CD4-positive, alpha-beta T cell treated with Interleukin-2 at 100 ng/mL for 4 hours (primary cell): ENCODE data around the gene NUP133.
"Not testable (repeated sequence)": the region's sequence is repeated elsewhere in the genome, so short reads cannot be mapped to it uniquely, and the experiment has no call there.

Experiments used
- DNase-seq: peaks from one replicate; pipeline ENCODE4 v3.0.0-alpha.2; 2020; ENCODE audit warnings: low spot score

Gene NUP133

GRCh38 chr1:229448354-229448753, 59.8 kb downstream of the NUP133 start:
- DNase-seq = no peak

GRCh38 chr1:229447809-229448252, 60.3 kb downstream of the NUP133 start:
- no peak for DNase-seq

DNA sequence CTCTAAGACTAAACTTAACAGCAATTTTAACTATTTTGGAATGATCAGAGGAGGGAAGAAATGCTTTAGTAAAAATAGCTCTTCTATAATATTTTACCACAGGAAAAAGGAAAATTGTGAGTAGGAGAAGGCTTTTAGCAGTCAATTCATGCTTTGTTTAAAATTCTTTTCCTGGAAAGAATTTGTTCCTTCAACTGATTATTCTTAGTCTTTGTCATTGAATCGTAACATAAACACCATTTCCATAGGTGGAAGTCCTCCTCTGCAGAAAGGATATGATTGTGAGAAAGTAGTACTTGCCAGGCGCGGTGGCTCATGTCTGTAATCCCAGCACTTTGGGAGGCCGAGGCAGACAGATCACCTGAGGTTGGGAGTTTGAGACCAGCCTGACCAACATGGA, 62.3 kb downstream of the NUP133 start:
- DNase-seq = no peak

GRCh38 chr1:229440851-229441537, 67.1 kb downstream of the NUP133 start:
- DNase-seq = no peak

DNA sequence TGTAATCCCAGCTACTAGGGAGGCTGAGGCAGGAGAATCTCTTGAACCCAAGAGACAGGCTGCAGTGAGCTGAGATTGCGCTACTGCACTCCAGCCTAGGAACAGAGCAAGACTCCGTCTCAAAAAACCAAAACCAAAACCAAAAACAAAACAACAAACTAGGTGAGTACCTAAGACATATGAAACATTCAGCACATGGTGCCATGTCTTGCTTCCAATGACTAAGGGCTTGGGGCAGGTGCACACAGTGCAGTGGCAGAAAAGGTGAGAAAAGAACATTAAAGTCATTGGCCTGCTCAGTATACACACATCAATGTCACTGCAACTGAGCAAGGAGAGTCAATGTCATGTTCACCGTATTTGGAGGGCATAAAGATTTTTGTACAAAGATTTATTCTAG, 70.1 kb downstream of the NUP133 start:
- no peak for DNase-seq

GRCh38 chr1:229437443-229437842, 70.7 kb downstream of the NUP133 start:
- DNase-seq = no peak

- DNase-seq = no peak
Observed at GRCh38 chr1:229436201-229436600, 71.9 kb downstream of the NUP133 start.

DNA sequence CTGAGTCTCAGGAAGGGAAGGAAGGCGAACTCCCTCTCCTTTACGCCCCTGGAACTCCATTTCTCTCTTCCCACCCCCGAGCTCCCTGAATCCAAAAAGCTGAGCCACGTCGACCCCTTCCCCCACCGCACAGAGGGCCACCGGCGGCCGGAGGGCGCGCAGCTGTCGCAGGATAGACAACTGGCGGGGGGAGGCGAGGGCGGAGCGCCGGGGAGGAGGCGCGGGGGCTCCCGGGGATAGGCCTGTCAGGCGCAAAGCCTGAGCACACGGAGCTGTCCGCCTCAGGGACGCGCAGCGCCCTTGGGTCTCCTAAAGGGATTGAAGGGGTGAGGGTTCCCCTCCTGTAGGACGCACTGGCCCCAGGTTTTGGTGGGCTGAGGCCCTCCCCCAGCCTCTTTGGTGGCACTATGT, 73.5 kb downstream of the NUP133 start:
- no peak for DNase-seq

- no peak for DNase-seq
Observed at GRCh38 chr1:229434005-229434640, 74.0 kb downstream of the NUP133 start, which contains the start of gene ACTA1. TSS of gene ACTA1 (minus strand) at chr1:229434094. CDS start at chr1:229433115, 979 bp downstream.

- no peak for DNase-seq
Observed at GRCh38 chr1:229433364-229434004, 74.7 kb downstream of the NUP133 start.

GRCh38 chr1:229432905-229433304, 75.2 kb downstream of the NUP133 start:
- DNase-seq = no peak

GRCh38 chr1:229432116-229432461, 76.1 kb downstream of the NUP133 start:
- DNase-seq = no peak

DNA sequence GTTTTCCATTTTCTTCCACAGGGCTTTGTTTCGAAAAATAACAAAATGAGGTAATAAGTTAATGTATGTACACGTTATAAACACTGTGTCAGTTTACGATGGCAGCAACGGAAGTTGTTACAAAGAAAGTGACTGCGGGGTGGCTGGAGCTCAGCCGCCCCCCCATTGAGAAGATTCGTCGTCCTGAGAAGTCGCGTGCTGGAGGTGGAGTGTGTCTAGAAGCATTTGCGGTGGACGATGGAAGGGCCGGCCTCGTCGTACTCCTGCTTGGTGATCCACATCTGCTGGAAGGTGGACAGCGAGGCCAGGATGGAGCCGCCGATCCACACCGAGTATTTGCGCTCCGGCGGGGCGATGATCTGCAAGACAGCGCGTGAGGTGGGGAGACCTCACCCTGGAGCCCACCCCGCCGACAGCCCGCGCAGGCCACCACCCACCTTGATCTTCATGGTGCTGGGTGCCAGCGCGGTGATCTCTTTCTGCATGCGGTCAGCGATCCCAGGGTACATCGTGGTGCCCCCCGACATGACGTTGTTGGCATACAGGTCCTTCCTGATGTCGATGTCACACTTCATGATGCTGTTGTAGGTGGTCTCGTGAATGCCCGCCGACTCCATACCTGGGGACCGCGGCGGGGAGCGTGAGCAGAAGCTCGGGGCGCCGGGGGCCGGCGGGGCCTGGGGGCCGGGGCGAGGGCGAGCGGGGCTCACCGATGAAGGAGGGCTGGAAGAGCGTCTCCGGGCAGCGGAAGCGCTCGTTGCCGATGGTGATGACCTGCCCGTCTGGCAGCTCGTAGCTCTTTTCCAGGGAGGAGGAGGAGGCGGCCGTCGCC, 76.6 kb downstream of the NUP133 start:
- no peak for DNase-seq

GRCh38 chr1:229430761-229431283, 77.3 kb downstream of the NUP133 start:
- DNase-seq = peak; percentile 16

DNA sequence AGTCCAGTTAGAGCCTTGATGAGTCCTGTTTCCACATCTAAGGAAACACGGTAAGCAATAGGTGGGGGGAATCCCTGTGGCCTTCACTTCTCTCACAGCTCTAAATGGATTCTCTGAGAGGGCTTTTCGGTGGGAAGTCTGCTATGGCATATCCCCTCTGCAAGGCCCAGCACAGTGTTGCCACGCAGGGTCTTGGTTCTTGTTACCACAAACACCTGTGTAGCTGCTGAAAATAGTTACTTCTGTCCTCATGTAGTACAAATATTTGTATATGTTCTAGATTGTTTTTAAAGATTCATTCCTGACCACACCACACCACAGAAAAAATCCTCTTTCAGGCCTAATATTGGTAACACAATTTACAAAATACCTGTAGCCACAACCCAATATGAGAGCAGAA, 79.9 kb downstream of the NUP133 start:
- no peak for DNase-seq

GRCh38 chr1:229427572-229427971, 80.6 kb downstream of the NUP133 start:
- no peak for DNase-seq

DNA sequence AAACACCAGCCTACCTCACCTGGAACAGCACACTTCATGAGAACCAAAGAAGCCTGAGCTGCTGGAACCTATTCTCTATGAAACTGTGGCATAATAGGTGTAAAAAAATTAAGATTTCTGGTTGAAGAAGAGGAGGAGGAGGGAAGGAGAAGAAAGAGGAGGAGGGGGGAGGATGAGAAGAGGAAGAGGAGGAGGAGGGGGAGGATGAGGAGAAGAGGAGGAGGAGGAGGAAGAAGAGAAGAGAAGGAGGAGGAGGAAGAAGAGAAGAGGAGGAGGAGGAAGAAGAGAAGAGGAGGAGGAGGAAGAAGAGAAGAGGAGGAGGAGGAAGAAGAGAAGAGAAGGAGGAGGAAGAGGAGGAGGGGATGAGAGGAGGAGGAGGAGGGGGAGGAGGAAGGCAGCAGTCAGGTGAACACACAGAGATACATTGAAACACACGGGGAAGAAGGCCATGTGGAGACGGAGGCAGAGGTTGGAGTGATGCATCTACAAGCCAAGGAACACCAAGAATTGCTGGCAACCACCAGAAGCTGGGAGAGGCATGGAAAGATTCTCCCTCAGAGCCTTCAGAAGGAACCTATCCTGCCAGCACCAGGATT, 82.5 kb downstream of the NUP133 start:
- DNase-seq = no peak

GRCh38 chr1:229420765-229421164, 87.4 kb downstream of the NUP133 start:
- no peak for DNase-seq

GRCh38 chr1:229420224-229420623, 87.9 kb downstream of the NUP133 start:
- DNase-seq = no peak

DNA sequence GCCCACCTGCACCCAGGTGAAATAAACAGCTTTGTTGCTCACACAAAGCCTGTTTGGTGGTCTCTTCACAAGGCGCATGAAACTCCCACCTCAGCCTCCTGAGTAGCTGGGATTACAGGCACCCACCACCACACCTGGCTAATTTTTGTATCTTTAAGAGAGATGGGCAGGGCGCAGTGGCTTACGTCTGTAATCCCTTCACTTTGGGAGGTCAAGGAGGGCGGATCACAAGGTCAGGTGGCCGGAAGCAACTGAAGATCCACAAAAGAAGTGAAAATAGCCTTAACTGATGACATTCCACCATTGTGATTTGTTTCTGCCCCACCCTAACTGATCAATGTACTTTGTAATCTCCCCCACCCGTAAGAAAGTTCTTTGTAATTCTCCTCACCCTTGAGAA, 89.6 kb downstream of the NUP133 start:
- DNase-seq = not testable (repeated sequence)

DNA sequence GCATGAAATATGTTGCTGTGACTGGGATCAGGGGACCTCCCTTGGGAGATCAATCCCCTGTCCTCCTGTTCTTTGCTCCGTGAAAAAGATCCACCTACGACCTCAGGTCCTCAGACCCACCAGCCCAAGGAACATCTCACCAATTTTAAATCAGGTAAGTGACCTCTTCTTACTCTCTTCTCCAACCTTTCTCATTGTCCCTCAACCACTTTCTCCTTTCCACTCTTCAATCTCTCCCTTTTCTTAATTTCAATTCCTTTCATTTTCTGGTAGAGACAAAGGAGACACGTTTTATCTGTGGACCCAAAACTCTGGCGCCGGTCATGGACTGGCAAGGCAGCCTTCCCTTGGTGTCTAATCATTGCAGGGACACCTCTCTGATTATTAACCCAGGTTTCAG, 95.3 kb downstream of the NUP133 start:
- not testable (repeated sequence) for DNase-seq

DNA sequence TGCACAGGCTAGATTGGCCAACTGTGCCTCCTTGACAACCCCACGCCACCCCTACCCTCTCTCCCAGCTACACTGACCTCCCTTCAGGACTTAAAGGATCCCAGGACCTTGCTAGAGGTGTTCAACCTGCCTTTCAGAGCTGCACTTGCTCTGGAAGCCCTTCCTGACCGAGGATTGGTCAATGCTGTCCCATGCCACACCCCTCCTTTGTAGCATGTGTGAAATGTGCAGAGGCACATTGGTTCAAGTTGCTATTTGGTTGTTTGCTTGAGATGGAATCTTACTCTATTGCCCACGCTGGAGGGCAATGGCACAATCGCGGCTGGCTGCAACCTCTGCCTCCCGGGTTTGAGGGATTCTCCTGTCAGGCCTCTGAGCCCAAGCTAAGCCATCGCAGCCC, 96.1 kb downstream of the NUP133 start:
- no peak for DNase-seq
